NCI-H2196 treated with DMSO at 0.1 percent for 48 hours (cell line): ENCODE data around the gene ZBTB34.

ENCODE experiments used
- DNase-seq: peaks from one replicate; lab custom pipeline; 2025; ENCODE audit not compliant: unreplicated experiment; lab: John Stamatoyannopoulos, UW

ZBTB34 gene

DNA sequence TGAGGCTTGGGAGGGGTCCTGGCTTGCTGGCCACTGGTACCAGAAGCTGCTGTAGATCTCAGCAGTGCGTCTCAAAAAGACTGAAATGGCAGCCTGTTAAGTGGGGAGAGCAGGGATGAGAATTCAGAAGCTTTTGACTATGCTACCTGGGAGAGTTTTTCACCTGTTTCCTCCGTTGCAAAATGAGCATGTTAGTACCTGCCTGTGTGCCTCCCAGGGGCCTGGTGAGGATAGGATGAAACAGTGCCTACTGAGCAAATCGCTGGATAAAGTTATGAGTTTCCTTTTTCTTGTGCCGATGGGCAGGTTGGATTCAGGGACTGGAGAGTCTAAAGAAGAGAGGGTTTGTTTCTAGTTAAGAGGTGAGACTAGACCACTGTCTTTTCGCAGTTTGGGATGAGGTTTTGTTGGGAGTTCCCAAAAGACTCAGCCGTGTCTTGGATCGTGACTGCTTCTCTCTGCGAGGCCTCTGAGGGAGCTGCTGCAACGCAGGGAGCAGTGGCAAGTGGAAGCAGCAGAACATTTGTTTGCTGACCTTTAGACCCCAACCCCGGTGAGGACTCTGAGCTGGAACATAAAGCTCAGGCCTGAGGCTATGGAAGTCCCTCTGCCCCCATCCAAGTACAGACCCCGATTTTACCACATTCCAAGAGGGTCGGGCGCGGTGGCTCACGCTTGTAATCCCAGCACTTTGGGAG lies 55.6 kb downstream of the ZBTB34 start:
- DNase-seq, result no peak

DNA sequence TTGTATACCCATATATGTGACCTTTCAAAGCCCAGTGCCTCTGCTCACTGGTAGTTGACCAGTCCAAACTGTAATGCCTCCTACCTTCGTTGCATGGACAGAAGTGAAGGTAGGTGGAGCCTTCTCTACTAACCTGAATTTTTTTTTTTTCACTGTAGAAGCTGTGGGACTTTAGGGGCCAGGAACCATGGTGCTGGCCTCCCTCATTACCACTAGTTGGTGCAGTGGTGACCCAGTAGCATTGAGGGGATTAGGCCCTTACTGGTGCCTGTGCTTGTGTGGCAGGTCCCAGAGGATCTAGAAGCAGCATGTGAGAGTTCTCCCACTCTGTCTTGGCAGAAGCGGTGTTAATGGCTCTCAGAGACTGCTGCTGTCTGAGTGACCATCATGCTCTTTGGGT lies 56.5 kb downstream of the ZBTB34 start:
- no peak for DNase-seq

DNA sequence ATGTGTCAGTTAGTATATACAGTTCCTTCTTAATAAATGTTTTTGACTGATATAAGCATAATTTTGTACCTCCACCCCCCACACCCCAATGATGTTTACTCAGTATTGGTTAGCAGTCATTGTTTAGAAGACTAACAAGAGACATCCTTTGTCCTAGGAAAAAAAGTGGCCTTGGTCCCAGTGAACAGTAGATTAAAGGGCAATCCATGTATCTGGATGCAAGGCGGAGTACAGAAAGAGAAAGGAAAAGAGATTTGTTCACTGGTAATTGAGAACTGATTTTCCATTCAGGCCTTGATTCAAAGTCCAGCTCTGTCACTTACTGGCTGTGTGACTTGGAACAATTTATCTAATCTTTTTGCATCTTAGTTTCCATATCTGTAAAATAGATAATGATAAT lies 58.8 kb downstream of the ZBTB34 start:
- DNase-seq, result no peak

DNA sequence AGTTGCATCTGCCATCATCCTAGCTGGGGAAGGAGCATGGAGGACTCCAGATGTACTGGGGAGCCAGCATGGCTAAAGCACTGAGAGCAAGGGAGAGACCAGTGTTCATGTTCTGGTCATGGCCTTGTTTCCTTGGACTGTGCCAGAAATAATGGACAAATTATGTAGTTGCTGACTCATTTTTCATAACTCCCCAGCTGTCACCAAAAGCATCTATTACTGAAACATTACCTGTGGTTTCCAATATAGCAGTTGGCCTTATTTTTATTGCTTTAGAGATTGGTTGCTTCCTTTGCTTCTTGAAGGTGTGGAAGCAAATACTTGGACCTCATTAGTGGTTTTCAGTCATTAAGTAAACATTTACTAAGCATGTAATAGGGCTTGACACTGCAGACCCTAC lies 65.4 kb downstream of the ZBTB34 start:
- no peak for DNase-seq

DNA sequence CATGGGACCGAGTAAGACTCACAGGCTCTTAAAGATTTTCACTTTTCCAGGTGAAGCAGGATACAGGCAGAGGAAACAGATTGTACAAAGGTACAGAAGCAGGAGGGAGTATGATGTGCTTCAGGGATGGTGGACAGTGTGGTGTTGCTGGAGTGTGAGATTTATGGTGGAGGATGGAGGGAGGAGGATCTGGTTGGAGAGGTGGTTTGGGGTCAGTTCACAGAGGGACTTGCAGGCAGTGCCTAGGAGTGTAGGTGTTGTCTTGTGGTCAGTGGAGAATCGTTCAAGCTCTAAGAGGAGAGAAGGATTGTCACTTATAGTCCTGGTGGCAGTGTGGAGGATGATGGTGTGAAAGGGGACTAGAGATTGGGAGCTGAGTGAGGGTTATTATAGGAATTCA lies 65.9 kb downstream of the ZBTB34 start:
- no peak for DNase-seq

DNA sequence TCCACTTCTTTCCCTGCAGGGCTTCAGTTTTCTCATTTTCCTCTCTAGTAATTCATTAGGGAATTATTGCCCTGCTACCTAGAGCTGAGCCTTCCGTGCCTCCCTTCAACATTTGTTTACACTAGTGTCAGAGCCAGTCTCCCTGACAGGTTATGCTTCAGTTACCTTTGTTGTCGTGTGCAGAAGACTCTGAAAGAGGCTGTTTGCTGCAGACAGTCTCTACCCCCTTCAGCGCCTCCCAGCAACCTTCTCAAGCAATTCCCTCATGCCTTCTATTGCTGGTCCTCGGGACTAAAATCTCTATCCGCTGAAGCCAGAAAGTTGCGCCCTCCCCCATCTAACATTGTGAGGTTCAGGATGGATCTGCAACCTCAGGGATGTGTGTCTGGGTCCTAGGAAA lies 67.0 kb downstream of the ZBTB34 start:
- DNase-seq, result no peak

DNA sequence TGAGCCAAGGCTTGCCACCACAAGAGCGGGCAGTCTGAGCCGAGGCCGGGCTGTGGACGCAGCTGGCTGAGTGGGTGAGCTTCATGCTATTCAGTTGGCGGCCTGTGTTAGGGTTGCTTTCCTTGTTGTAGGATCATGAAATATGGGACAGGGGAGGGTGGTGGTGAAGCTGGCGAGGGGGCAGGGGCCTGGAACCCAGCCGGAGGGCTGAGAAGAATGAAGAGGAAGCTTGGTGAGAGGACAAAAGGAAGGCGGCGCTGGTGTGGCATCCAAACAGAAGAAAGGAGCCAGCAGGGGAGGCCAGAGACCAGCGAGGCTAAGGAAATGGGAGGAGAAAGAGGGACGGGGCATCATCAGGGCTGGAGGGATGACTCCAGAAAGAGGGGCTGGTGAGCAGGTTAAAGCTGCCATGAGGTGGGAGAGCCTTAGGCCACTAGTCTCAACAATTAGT lies 72.5 kb downstream of the ZBTB34 start:
- DNase-seq, result no peak

DNA sequence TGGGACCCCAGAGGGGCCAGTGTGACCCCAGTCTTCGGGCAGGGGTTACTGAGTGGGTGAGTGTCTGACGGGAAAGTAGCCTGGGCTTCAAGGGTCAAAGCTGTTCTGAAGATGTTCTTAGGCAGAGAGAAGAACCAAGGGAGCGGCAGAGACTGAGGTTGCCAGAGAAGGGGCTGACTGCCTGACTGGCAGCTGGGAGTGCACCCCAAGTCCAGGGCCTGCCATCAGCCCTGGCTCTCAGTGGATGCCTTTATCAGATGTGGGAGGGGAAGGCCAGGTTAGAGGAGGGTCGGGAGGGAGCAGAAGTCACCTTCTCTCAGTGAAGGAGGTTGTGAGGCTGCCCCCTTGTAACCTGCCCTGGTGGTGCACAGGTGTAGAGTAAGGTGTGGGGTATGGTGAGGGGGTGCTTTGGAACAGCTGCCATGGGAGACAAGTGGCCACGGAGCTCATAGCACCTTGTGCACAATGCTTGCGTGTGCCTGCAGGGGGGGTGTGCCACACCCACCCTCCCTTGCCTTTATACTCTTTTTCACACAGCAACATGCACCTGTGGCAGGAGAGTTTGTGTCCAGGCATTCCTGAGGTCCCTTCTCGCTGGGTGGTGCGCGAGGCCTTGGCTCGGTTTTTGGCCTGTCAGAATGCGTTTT lies 73.0 kb downstream of the ZBTB34 start:
- DNase-seq, result no peak

DNA sequence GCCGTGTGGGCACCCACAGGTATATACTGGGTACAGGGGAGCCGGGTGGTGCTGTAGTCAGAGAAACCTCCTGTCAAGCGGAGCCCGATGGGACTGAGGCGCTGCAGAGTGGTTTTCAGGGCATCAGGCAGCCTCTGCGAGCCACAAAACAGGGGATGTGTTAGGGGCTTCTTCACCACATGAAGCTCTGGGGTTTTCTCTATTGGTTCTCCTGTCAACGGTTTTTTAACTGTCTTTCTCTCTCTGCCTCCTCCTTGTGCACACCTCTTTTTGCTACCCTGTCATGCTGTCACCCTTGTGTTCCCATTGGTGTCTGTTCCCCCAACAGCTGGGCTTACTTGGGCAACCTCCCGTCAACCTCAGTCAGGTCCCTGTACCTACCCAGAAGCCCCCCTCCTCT lies 74.0 kb downstream of the ZBTB34 start:
- no peak for DNase-seq
